Brain microvascular endothelial cell (primary cell): ENCODE measurements around the gene RDH13.
"Not testable (repeated sequence)": the region's sequence is repeated elsewhere in the genome, so short reads cannot be mapped to it uniquely, and the experiment has no call there.

Experiments
- DNase-seq: peaks from one replicate; pipeline ENCODE4 v3.0.0-alpha.2; 2020
- H3K27ac ChIP-seq: fragments of 250-450 bp; sonication (Bioruptor Pico); 2 replicates; pipeline ENCODE4 v1.5.1; 2020; ENCODE audit warnings: mild to moderate bottlenecking, moderate library complexity
- H3K27me3 ChIP-seq: fragments of 250-450 bp; sonication (Bioruptor Pico); replicated peaks from 2 replicates; pipeline ENCODE4 v1.5.1; 2020; ENCODE audit warnings: mild to moderate bottlenecking
- H3K36me3 ChIP-seq: fragments of 250-450 bp; sonication (Bioruptor Pico); replicated peaks from 2 replicates; pipeline ENCODE4 v1.5.1; 2020; ENCODE audit warnings: mild to moderate bottlenecking
- H3K4me3 ChIP-seq: 2 replicates; pipeline ENCODE4 v1.5.1; 2011; ENCODE audit warnings: low read depth, mild to moderate bottlenecking, control low read depth, low read length, moderate library complexity
- in situ Hi-C: cut with HindIII; loops from 2 replicates; pipeline ENCODE4 v1.10.0; 2017; ENCODE audit warnings: low sequenced_read_pairs, low pct_ligation_motif_present
- TF ChIP-seq, protein P1 (sequence below): IDR thresholded peaks from 2 replicates; pipeline ENCODE4 v1.5.1; 2011; ENCODE audit warnings: low read depth, mild to moderate bottlenecking, moderate library complexity, low read length, control low read depth, inconsistent platforms; ENCODE audit errors: missing control alignments

The RDH13 gene

DNA sequence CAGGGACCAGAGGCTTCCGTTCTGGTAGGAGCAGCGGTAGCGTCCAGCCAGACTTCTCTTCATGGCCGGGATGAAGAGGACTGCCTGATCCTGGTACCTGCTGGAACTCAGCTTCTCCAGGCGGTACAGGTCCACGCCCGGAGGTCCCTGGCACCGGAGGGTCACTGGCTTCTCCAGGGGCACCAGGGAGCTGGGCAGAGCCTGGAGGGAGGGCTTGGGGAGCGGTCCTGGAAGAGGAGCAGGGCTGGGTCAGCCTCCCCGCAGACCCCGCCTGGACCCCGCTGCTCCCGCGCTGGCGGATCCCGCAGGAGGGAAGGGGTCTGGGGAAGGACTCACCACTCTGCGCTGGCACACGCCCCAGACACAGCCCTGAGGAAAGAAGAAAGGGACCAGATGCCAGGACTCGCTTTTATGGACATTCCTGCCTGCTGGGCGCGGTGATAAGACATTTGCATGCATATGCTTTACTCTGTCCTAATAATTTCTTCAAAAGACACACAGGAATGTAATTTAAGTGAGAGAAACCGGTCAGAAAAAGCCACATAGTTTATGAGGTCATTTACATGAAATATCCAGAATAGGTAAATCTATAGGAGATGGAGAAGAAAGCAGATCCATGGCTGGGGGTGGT lies 30.7 kb downstream of the RDH13 start:
- Histone ChIP-seq H3K4me3 (no peak overlapping the region), H3K36me3 (no peaks in the 10 kb centered on the region), H3K27me3 (no peaks in the 10 kb centered on the region), H3K27ac (no peak overlapping the region)
- no peak for DNase-seq
- in situ Hi-C loops, result no loop called here
- TF ChIP-seq, protein P1, sequence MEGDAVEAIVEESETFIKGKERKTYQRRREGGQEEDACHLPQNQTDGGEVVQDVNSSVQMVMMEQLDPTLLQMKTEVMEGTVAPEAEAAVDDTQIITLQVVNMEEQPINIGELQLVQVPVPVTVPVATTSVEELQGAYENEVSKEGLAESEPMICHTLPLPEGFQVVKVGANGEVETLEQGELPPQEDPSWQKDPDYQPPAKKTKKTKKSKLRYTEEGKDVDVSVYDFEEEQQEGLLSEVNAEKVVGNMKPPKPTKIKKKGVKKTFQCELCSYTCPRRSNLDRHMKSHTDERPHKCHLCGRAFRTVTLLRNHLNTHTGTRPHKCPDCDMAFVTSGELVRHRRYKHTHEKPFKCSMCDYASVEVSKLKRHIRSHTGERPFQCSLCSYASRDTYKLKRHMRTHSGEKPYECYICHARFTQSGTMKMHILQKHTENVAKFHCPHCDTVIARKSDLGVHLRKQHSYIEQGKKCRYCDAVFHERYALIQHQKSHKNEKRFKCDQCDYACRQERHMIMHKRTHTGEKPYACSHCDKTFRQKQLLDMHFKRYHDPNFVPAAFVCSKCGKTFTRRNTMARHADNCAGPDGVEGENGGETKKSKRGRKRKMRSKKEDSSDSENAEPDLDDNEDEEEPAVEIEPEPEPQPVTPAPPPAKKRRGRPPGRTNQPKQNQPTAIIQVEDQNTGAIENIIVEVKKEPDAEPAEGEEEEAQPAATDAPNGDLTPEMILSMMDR, result no peak

DNA sequence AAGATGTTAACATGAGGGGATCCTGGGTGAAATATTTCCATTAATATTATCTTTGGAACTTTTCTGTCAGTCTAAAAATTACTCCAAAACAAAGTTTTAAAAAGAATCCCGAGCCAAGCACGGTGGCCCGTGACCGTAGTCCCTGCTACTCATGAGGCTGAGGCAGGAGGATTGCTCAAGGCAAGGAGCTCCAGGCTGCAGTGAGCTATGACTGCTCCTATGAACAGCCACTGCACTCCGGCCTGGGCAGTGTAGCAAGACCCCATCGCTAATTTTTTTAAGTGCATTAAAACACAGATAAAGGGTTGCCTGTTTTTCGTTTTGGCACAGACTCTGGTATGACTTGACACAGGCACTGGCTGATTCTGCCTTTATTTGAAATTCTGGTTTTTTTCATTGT lies 31.8 kb downstream of the RDH13 start:
- Histone ChIP-seq H3K27me3 (no peaks in the 10 kb centered on the region), H3K36me3 (no peaks in the 10 kb centered on the region), H3K27ac (no peak overlapping the region), H3K4me3 (no peak overlapping the region)
- in situ Hi-C loops, result no loop called here
- TF ChIP-seq, protein P1, result no peak
- no peak for DNase-seq

- no peak for DNase-seq
- TF ChIP-seq, protein P1, result no peak
- no peaks in the 10 kb centered on the region for H3K27me3 ChIP-seq
- no peak overlapping the region for H3K27ac ChIP-seq
- no peak overlapping the region for H3K4me3 ChIP-seq
- no peaks in the 10 kb centered on the region for H3K36me3 ChIP-seq
- in situ Hi-C loops, result no loop called here
Measured at GRCh38 chr19:55028757-55029156, 34.2 kb downstream of the RDH13 start.

- in situ Hi-C loops, result no loop called here
- H3K27ac ChIP-seq, result no peak overlapping the region
- H3K27me3 ChIP-seq, result no peaks in the 10 kb centered on the region
- no peak for DNase-seq
- H3K4me3 ChIP-seq, result no peak overlapping the region
- no peaks in the 10 kb centered on the region for H3K36me3 ChIP-seq
- TF ChIP-seq, protein P1, result no peak
Measured at GRCh38 chr19:55027472-55028337, 35.2 kb downstream of the RDH13 start.

DNA sequence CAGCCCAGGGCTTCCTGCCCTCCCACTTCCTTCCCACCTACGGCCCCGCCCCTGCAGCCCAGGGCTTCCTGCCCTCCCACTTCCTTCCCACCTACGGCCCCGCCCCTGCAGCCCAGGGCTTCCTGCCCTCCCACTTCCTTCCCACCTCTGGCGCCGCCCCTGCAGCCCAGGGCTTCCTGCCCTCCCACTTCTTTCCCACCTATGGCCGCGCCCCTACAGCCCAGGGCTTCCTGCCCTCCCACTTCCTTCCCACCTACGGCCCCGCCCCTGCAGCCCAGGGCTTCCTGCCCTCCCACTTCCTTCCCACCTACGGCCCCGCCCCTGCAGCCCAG lies 35.8 kb downstream of the RDH13 start:
- not testable (repeated sequence) for H3K4me3 ChIP-seq, H3K27ac ChIP-seq

GRCh38 chr19:55024111-55024510 lies 38.8 kb downstream of the RDH13 start:
- H3K36me3 ChIP-seq, result no peaks in the 10 kb centered on the region
- TF ChIP-seq, protein P1, result no peak
- no peak overlapping the region for H3K27ac ChIP-seq
- H3K4me3 ChIP-seq, result no peak overlapping the region
- in situ Hi-C loops, result no loop called here
- no peaks in the 10 kb centered on the region for H3K27me3 ChIP-seq
- no peak for DNase-seq

More for the DNA sequence above, 35.8 kb downstream of the RDH13 start:
- H3K27me3 ChIP-seq, DNase-seq, in situ Hi-C loops, H3K36me3 ChIP-seq: not testable (repeated sequence)

GRCh38 chr19:55020351-55020750 lies 42.6 kb downstream of the RDH13 start:
- in situ Hi-C loops, H3K27ac ChIP-seq, H3K4me3 ChIP-seq: not testable (repeated sequence)

More at GRCh38 chr19:55020351-55020750, 42.6 kb downstream of the RDH13 start:
- not testable (repeated sequence) for DNase-seq, H3K36me3 ChIP-seq, H3K27me3 ChIP-seq
